K562 (cell line): Measurements from ENCODE around the gene CPLX1. TPM values are rescaled to one million over a fixed set of nuclear protein-coding genes. Genes with fewer than 3 reads are reported as not detected.

Source experiments
- ATAC-seq: fragments of 200-7000 bp; cut with Tn5 transposase; 3 replicates; pipeline ENCODE4 v1.9.1; 2020; ENCODE audit warnings: moderate library complexity
- BruUV-seq: library from RNA; stranded (reverse); fragments of 400-500 nt; replicated peaks from 2 replicates; lab custom pipeline; 2021; lab: Mats Ljungman, UMichigan
- CTCF ChIA-PET: fragments of 300-600 bp; formaldehyde crosslinking; extraction: SDS; loops from one replicate; lab custom pipeline; 2021; ENCODE audit warnings: low intra/inter-chr PET ratio; lab: Yijun Ruan, JAX
- POLR2A ChIA-PET: fragments of 300-600, 350-650 bp; sonication (Branson Sonifier 250); formaldehyde crosslinking; extraction: SDS; loops from one replicate; lab custom pipeline; 2021; ENCODE audit warnings: antibody characterized with exemption, inconsistent platforms; lab: Yijun Ruan, JAX
- DNase-seq, 4 experiments: peaks; one replicate each; pipeline versions ENCODE4 v3.0.0 to v3.0.0-alpha.2; 2011 to 2018; ENCODE audit warnings: low spot score in 3 of 4, mixed read lengths in 3 of 4; ENCODE audit errors: extremely low read depth in 1 of 4
- FAIRE-seq: peaks from 2 replicates; lab custom pipeline; 2011; peaks lifted over from hg19 to GRCh38; lab: Jason Lieb, UNC
- H2AFZ ChIP-seq: 2 replicates; pipeline ENCODE4 v1.6.0; 2011; ENCODE audit warnings: low read depth, low read length, control low read depth, inconsistent platforms
- H3K27ac ChIP-seq: fragments of 200-600 bp; 3 replicates; pipeline ENCODE4 v1.8.0; 2011; ENCODE audit warnings: low read depth, mild to moderate bottlenecking, control low read depth, inconsistent platforms, low read length, moderate library complexity, mixed read lengths; ENCODE audit errors: extremely low read depth
- H3K27me3 ChIP-seq, 2 experiments: fragments of 300-600 bp in 1 of 2; 2 replicates in 1 of 2; 3 replicates in 1 of 2; pipeline versions ENCODE4 v1.6.0 to v1.8.0; 2011; ENCODE audit warnings: inconsistent platforms in 2 of 2, low read length in 2 of 2, mild to moderate bottlenecking in 1 of 2, mixed read lengths in 1 of 2, moderate library complexity in 1 of 2; ENCODE audit not compliant: control insufficient read depth in 2 of 2, insufficient read depth in 2 of 2
- H3K36me3 ChIP-seq: fragments of 300-600 bp; 3 replicates; pipeline ENCODE4 v1.8.0; 2011; ENCODE audit warnings: mild to moderate bottlenecking, low read length, inconsistent platforms; ENCODE audit not compliant: control insufficient read depth, insufficient read depth
- H3K4me1 ChIP-seq, 2 experiments: fragments of 200-600 bp in 1 of 2; replicated peaks in 1 of 2; 2 replicates in 1 of 2; 3 replicates in 1 of 2; pipeline versions ENCODE4 v1.5.1 to v1.8.0; 2011; ENCODE audit warnings: inconsistent platforms in 2 of 2, low read length in 2 of 2, mild to moderate bottlenecking in 1 of 2, mixed read lengths in 1 of 2, moderate library complexity in 1 of 2; ENCODE audit not compliant: control insufficient read depth in 2 of 2, insufficient read depth in 2 of 2
- H3K4me2 ChIP-seq: 2 replicates; pipeline ENCODE4 v1.6.1; 2011; ENCODE audit warnings: low read length, control low read depth, inconsistent platforms, mixed read lengths; ENCODE audit not compliant: insufficient read depth
- H3K4me3 ChIP-seq: fragments of 200-600 bp; sonication (generic), shearing (Covaris generic); 2 replicates; pipeline ENCODE4 v1.5.1; 2016; ENCODE audit warnings: control low read depth, inconsistent platforms
- H3K79me2 ChIP-seq: fragments of 200-600 bp; 3 replicates; pipeline ENCODE4 v1.8.0; 2011; ENCODE audit warnings: low read length, inconsistent platforms; ENCODE audit not compliant: control insufficient read depth, insufficient read depth
- H3K9ac ChIP-seq, 2 experiments: 2 replicates each; pipeline versions ENCODE4 v1.6.0 to v1.6.1; 2011; ENCODE audit warnings: low read depth in 2 of 2, low read length in 2 of 2, control low read depth in 1 of 2, inconsistent platforms in 1 of 2, mild to moderate bottlenecking in 1 of 2, mixed read lengths in 1 of 2; ENCODE audit not compliant: insufficient read depth in 1 of 2
- H3K9me1 ChIP-seq: one replicate; pipeline ENCODE4 v1.6.0; 2011; ENCODE audit warnings: inconsistent platforms, mild to moderate bottlenecking, low read length, moderate library complexity; ENCODE audit not compliant: control insufficient read depth, insufficient read depth
- H3K9me3 ChIP-seq: replicated peaks from 2 replicates; pipeline ENCODE4 v1.5.1; 2011; ENCODE audit warnings: low read depth, low read length, inconsistent platforms; ENCODE audit not compliant: control insufficient read depth, insufficient read depth
- H4K20me1 ChIP-seq: replicated peaks from 2 replicates; pipeline ENCODE4 v1.6.1; 2011; ENCODE audit warnings: low read length, inconsistent platforms, mixed read lengths; ENCODE audit not compliant: control insufficient read depth, insufficient read depth
- ELK3 ChIP-seq: fragments of 450-650 bp; formaldehyde crosslinking; IDR thresholded peaks from 2 replicates; pipeline ENCODE4 v1.4.0; 2020; ENCODE audit warnings: mild to moderate bottlenecking
- RBFOX2 ChIP-seq: fragments of 200-400 bp; formaldehyde crosslinking; IDR thresholded peaks from 2 replicates; pipeline ENCODE4 v1.6.1; 2017; ENCODE audit warnings: low read depth, mild to moderate bottlenecking, low read length, moderate library complexity
- ZBTB11 ChIP-seq, 3 experiments: fragments of 200-800 bp in 1 of 3; fragments of 250-450 bp in 1 of 3; fragments of 450-650 bp in 1 of 3; sonication (Bioruptor Pico) in 1 of 3; sonication (Bioruptor generic) in 1 of 3; formaldehyde crosslinking in 1 of 3; IDR thresholded peaks; 2 replicates each; pipeline versions ENCODE4 v1.6.1 to v1.8.0; 2016 to 2022; ENCODE audit warnings: mild to moderate bottlenecking in 2 of 3, missing genetic modification characterization in 2 of 3, missing compliant biosample characterization in 1 of 3, moderate library complexity in 1 of 3
- ZNF318 ChIP-seq, 2 experiments: fragments of 450-650 bp; IDR thresholded peaks; 2 replicates each; pipeline ENCODE4 v1.6.1; 2016; ENCODE audit warnings: mild to moderate bottlenecking in 2 of 2, borderline replicate concordance in 1 of 2, low read depth in 1 of 2, moderate library complexity in 1 of 2
- WGBS: fragments of 100-300 bp; shearing (Covaris generic); methylation state at CpG from one replicate; pipeline ENCODE4 v1.1.6; 2016; ENCODE audit warnings: low coverage, mixed read lengths; ENCODE audit not compliant: insufficient coverage; ENCODE audit errors: missing lambda C conversion rate; 5-methylcytosine and 5-hydroxymethylcytosine counted together
- in situ Hi-C: fragments of 300-500 bp; cut with MboI; formaldehyde crosslinking; loops from 4 replicates; pipeline ENCODE4 v1.15.0; 2018; ENCODE audit warnings: inconsistent platforms, mixed read lengths
- intact Hi-C: fragments of 100-400 bp; cut with micrococcal nuclease; formaldehyde crosslinking; loops from 2 replicates; pipeline ENCODE4 v1.14.2; 2022
- polyA plus RNA-seq, 8 experiments: library from polyadenylated mRNA; depleted of rRNA in 4 of 8; stranded (reverse) in 5 of 8; unstranded in 3 of 8; fragments of >200 nt; fragmentation: Nextera tagmentation in 2 of 8; fragmentation: Illumina TruSeq in 1 of 8; extraction: Ambion mirVana in 2 of 8; extraction: Trizol in 1 of 8; gene quantifications; 2 replicates each; pipeline versions ENCODE4 v1.2.1 to v1.2.3, GENCODE V29; 2011 to 2014; ENCODE audit warnings: inconsistent platforms in 1 of 8, missing spikeins in 1 of 8
- total RNA-seq, 7 experiments: library from RNA; depleted of rRNA in 6 of 7; stranded (reverse); fragments of >200 nt in 6 of 7; fragmentation: Illumina TruSeq in 2 of 7; extraction: Trizol in 2 of 7; gene quantifications; 2 replicates each; pipeline versions ENCODE4 v1.2.1 to v1.2.3, GENCODE V29; 2011 to 2021; ENCODE audit warnings: low replicate concordance in 1 of 7

CPLX1 gene
- total and polyA plus RNA-seq, 9 of the 15 experiments (the other 6 are each of a cell fraction or from before 2014, with no cell fraction given), result 0.03 to 3.3 (median 0.17) TPM; not detected in 2

- TF ChIP-seq ELK3, result no peak
- TF ChIP-seq, all 486 proteins: peak for 0
Observed at GRCh38 chr4:779555-779954, 46.4 kb downstream of the CPLX1 start (continued).

- in situ Hi-C loops, result no loop called here
- Histone ChIP-seq H3K9me3 (peaks cover 3% of the 10 kb centered on the region), H3K36me3 (peaks cover 79% of the 10 kb centered on the region), H2AFZ (no peak overlapping the region), H3K9me1 (no peaks in the 10 kb centered on the region), H3K27me3 (no peaks in the 10 kb centered on the region), H3K4me3 (no peak overlapping the region), H3K4me2 (no peak overlapping the region), H3K4me1 (peaks cover 12 to 33% of the 10 kb centered on the region in 2 experiments; a peak in 4 of 5 replicates), H3K9ac (no peak overlapping the region), H4K20me1 (peaks cover 4% of the 10 kb centered on the region; the same call in 1 of the 2 replicates), H3K79me2 (peaks cover 88% of the 10 kb centered on the region), H3K27ac (no peak overlapping the region)
- FAIRE-seq (no peak), DNase-seq (no peak), ATAC-seq (no peak)
- WGBS, result 84% methylated on average over 6 of the region's 6 CpGs
- CTCF ChIA-PET, result no interaction called here
- POLR2A ChIA-PET, result interaction anchor here (0.6 kb wide), 1 partner anchor 87 kb away, joined by 3 read pairs; no protein-coding TSS in a partner anchor
- TSS peak; percentile 15 for BruUV-seq
- intact Hi-C loops, result no loop called here
- TF ChIP-seq ZBTB11 (CRISPR knock-in tag; IDR thresholded peaks at IDR 0.05), result no peak
- TF ChIP-seq RBFOX2, result peak; percentile 6; the same call in 1 of the 2 replicates
- TF ChIP-seq ZNF318 (IDR thresholded peaks at IDR 0.05; ENCODE audit: borderline replicate concordance in 1 of 2, low read depth in 1 of 2), result no peak
Observed at GRCh38 chr4:777520-778262, 48.2 kb downstream of the CPLX1 start.
